GM19240 (cell line): ENCODE data around the gene INPP5J.
A peak's percentile ranks its signal among the peaks of the same experiment; 100 is the strongest.
"Not testable (repeated sequence)": the region's sequence is repeated elsewhere in the genome, so short reads cannot be mapped to it uniquely, and the experiment has no call there.

ENCODE experiments used
- DNase-seq: peaks from one replicate; pipeline ENCODE4 v3.0.0; 2011; ENCODE audit warnings: low spot score; ENCODE audit not compliant: insufficient read length

INPP5J gene

GRCh38 chr22:31143537-31143936, 20.8 kb downstream of the INPP5J start:
- no peak for DNase-seq

DNA sequence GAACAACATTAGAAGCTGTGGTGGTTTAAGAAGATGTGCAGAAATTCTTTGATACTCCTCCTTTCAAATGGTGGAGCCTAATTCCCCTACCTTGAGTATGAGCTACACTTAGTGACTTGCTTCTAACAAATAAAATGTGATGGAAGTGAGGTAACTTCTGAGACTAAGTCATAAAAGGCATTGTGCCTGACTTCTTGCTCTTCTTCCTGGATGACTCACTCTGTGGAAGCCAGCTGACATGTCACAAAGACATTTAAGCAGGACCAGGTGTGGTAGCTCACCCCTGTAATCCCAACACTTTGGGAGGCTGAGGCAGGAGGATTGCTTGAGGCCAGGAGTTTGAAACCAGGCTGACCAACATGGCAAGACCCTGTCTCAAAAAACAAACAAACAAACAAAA, 21.5 kb downstream of the INPP5J start:
- no peak for DNase-seq

DNA sequence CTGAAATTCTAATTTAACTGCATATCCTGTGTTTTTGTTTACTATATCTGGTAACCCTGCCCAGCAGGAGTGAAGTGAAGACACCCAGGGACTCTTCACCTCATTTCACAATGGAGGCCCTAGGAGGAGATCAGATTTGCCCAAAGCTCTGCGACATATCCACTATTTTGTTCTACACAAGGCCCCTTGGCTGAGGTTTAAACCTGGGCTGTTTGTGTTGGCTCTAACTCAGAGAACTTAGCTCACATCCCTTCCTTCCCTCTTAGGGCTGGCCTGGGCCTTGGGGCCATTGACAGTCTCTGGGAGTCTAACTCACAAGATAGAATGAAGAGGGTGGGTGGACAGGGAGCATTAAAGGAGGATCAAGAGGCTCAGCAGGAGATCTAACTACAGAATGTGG, 25.7 kb downstream of the INPP5J start:
- DNase-seq, result no peak

- DNase-seq, result peak; percentile 30
Measured at GRCh38 chr22:31148953-31149627, 26.3 kb downstream of the INPP5J start.

GRCh38 chr22:31150615-31151014, 27.8 kb downstream of the INPP5J start:
- DNase-seq, result no peak

DNA sequence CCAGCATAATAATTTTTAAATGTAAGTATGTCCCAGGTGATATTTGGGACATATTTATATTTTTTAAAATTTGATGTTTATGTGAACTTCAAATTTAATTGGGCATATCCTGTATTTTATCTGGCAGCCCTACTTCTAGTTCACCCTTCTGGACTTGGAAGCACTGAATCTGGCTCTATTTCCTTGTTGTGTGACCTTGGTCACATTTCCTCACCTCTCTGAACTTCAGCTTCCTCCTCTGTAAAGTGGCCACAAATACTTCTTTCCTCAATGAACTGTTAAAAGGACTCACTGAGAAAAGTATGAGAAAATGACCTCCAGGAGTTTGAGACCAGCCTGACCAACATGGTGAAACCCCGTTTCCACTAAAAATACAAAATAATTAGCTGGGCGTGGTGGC, 29.1 kb downstream of the INPP5J start:
- DNase-seq, result no peak

DNA sequence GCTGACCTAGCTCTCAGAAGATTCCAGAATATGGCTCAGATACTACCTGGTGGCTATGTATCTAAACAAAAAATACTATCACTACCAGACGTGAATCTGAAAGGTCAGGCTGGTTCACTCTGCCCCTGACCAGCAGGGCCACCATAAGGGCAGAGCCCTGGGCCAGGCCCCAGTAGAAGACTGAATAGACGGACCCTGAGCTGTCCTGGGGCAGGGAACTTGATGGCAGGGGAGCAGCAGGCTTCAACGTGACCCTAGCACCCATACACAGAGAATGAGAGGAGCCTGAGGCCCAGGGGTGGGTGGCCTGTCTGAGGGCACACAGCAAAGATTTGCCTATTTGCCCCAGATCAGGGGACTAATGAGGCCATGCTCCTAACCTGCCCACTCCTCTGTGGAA, 30.6 kb downstream of the INPP5J start:
- no peak for DNase-seq

GRCh38 chr22:31154975-31155374, 32.2 kb downstream of the INPP5J start:
- no peak for DNase-seq

GRCh38 chr22:31155422-31155821, 32.7 kb downstream of the INPP5J start:
- no peak for DNase-seq

- no peak for DNase-seq
Measured at GRCh38 chr22:31160328-31160978, 37.7 kb downstream of the INPP5J start.

- no peak for DNase-seq
Measured at GRCh38 chr22:31161386-31161785, 38.6 kb downstream of the INPP5J start.

DNA sequence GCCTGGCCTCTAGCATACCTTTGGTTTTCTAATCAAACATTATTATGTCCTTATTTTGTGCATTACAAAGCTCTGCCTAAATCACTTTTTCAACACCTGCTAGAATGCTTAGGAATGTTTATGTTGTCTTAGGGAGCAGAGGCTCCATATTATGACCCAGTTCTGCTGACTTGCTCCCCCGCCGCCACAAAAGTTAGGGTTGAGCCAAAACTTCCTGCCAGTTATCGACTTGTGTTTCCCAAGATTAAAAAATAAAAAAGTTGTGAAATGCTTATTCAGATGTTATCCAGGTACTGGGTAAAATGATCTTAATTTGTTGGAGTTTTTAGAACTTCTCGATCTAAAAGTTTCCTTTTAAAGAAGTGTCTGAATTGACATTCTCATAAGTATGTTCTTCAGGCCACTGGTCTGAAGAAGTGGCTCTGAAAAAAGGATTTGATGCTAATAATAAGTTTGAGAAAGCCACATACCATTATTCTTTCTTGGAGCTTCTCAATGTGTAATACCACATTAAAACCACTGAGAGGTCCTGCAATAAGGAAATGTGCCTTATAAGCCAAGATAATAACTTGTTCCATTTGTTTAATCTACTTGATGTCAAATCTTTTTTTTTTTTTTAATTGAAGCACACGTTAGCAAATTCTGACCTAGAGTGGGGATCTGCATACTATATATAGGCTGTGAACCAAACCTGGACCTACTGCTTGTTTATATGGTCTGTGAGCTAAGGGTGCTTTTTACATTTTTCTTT, 39.4 kb downstream of the INPP5J start:
- DNase-seq, result no peak

- no peak for DNase-seq
Measured at GRCh38 chr22:31170971-31171370, 48.2 kb downstream of the INPP5J start.

DNA sequence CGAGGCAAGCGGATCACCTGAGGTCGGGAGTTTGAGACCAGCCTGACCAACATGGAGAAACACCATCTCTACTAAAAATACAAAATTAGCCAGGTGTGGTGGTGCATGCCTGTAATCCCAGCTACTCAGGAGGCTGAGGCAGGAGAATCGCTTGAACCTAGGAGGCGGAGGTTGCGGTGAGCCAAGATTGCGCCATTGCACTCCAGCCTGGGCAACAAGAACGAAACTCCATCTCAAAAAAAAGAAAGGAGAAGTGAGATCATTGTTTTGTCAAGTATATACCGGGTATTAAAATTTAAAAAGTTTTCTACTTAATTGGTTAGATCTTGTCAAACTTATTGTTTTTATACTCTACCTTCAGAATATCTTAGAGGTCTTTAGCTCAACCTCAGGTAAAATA, 49.0 kb downstream of the INPP5J start:
- not testable (repeated sequence) for DNase-seq

DNA sequence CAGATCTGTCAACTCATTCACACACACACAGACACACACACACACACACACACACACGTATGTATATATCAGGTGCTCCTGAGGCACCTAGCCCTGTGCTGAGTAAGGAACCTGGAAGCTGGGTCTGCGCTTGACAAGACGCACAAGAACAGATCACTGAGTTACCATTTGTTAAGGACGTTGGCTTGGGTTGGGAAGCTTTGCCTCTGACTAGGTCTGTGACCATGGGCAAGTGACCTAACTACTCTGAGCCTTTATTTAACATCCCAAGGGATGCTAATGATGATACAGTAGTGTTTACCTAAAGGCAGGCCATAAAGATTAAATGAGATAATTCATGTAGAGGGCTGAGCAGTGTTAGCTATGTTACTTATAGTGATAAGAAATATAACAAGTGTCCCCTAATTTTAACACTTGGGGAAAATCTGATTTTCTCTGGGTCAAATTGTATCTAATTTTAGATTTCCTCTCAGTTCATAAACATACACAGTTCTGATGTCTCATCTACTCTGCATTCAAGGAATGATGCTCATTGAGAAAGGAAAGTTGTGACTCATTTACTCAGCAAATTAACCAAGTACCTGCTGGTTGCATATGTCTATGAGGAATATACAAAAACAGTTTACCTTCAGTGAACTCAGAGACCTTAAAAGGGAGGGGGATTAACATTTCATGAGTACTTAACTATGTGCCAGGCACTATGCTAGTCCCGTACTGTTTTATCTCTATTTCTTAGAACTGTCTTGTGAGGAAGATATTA, 50.8 kb downstream of the INPP5J start:
- no peak for DNase-seq

GRCh38 chr22:31176923-31177322, 54.2 kb downstream of the INPP5J start:
- no peak for DNase-seq

DNA sequence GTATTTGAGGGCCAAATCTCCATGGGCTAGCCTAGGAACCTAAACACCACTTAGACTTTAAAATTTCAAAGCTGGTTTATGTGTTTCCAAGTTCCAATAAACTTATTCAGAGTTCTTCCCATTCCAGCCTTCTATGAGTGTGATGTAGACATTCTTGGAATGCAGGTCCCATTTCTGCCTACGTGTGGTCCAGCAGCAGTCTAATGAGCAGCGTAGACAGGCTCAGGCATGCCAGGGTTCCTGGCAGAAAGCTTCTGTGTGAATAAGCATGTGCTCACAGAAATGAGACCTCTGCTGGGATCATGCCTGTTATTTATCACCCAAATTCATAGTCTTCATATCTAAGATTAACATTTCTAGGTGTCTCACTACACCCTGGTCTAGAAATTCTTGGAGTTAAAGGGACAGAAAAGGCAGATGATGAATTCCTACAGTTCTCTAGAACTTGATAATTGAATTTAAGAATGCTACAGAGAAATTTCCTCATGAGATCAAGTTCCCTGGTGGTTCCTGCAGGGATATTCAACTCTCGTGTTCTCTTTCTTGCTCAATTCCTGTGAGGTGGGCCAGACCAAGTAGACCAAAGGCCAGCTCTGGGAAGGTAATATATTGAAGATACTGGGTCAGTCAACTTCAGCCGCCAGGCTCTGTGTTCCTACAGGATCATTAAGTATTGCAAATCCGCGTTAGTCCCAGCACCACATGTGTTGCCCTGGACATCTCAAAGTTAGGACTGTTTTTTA, 54.8 kb downstream of the INPP5J start:
- DNase-seq, result no peak

DNA sequence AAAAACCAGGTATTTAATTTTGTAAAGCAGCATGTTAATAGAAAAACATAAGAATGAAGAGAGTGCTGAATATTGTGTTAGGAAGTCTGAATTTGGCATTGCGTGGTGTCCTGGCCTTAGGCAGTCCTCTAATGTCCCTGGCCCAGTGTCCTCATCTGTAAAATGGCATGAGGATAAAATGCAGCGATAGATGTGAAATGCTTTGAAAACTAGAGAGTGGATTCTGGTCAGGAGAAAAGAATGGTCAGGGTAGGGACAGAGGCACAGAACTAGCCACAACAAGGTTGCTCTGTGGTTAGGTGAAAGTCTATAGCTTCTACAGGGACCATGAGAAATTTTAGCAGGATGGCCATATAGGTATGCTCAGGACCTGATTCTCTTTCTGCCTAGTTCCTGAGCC, 56.1 kb downstream of the INPP5J start:
- no peak for DNase-seq

DNA sequence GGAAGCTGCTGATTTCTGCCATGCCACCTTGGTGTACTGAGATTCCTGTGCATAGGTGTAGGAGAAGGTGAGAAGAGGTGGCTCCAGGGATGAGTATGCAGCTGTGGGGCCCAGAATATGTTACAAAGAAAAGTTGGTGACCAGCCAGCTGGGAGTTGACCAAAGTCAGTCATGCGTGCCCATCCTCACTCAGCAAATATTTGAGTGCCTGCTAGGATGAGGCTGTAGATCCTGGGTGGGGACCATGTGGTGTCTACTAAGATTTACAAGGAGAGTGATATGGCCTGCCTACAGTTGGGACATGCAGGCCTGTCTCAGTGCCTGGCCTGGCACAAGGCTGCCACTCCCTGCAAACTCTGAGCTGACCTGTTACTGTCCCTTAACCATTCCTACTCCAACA, 56.6 kb downstream of the INPP5J start:
- no peak for DNase-seq

GRCh38 chr22:31184015-31184414, 61.2 kb downstream of the INPP5J start:
- DNase-seq, result no peak
